H1 (cell line): ENCODE results near the gene BAD. TPM values are rescaled to one million over a fixed set of nuclear protein-coding genes. Genes with fewer than 3 reads are reported as not detected.

Experiments
- CTCF ChIA-PET: fragments of 300-600 bp; sonication (Branson Sonifier 250); formaldehyde crosslinking; loops from one replicate; lab custom pipeline; 2021; ENCODE audit not compliant: partially characterized antibody; lab: Charles Lee
- POLR2A ChIA-PET: fragments of 300-600 bp; sonication (Branson Sonifier 250); formaldehyde crosslinking; loops from one replicate; lab custom pipeline; 2021; ENCODE audit warnings: inconsistent platforms; ENCODE audit not compliant: partially characterized antibody; lab: Charles Lee
- DNase-seq, 2 experiments: peaks; one replicate each; pipeline versions ENCODE4 v3.0.0 to v3.0.0-alpha.2; 2010 to 2022; ENCODE audit warnings: low spot score in 2 of 2, low read depth in 1 of 2, mixed read lengths in 1 of 2
- FAIRE-seq: peaks from 2 replicates; lab custom pipeline; 2011; peaks lifted over from hg19 to GRCh38; lab: Jason Lieb, UNC
- H2AFZ ChIP-seq: 2 replicates; pipeline ENCODE4 v1.8.1; 2012; ENCODE audit warnings: low read length, inconsistent platforms
- H2AK5ac ChIP-seq: 2 replicates; pipeline ENCODE4 v1.6.1; 2013; ENCODE audit warnings: low read depth, low read length
- H2BK120ac ChIP-seq: replicated peaks from 2 replicates; pipeline ENCODE3; 2013; ENCODE audit warnings: low read depth, low read length, inconsistent platforms
- H2BK12ac ChIP-seq: 2 replicates; pipeline ENCODE4 v1.6.1; 2013; ENCODE audit warnings: low read depth, low read length
- H2BK15ac ChIP-seq: 2 replicates; pipeline ENCODE4 v1.6.1; 2013; ENCODE audit warnings: low read length
- H2BK20ac ChIP-seq: 2 replicates; pipeline ENCODE4 v1.6.1; 2013; ENCODE audit warnings: low read length
- H2BK5ac ChIP-seq: 2 replicates; pipeline ENCODE4 v1.6.1; 2013; ENCODE audit warnings: low read depth, low read length
- H3K14ac ChIP-seq: 2 replicates; pipeline ENCODE4 v1.6.1; 2013; ENCODE audit warnings: inconsistent platforms; ENCODE audit not compliant: insufficient read length
- H3K18ac ChIP-seq: 2 replicates; pipeline ENCODE4 v1.6.1; 2013; ENCODE audit warnings: low read length; ENCODE audit errors: extremely low read depth
- H3K23ac ChIP-seq: 2 replicates; pipeline ENCODE4 v1.6.1; 2013; ENCODE audit warnings: inconsistent platforms; ENCODE audit not compliant: insufficient read length
- H3K23me2 ChIP-seq: 2 replicates; pipeline ENCODE4 v1.6.1; 2013; ENCODE audit warnings: low read depth, low read length
- H3K27ac ChIP-seq: 2 replicates; pipeline ENCODE4 v1.6.1; 2011; ENCODE audit warnings: low read depth, low read length, inconsistent platforms
- H3K27me3 ChIP-seq, 4 experiments: replicated peaks in 1 of 4; 1 replicate in 1 of 4; 2 replicates in 3 of 4; pipeline versions ENCODE4 v1.6.1 to v1.8.1; 2011 to 2013; ENCODE audit warnings: low read length in 3 of 4, mild to moderate bottlenecking in 3 of 4, inconsistent platforms in 2 of 4, mixed read lengths in 2 of 4, moderate library complexity in 1 of 4; ENCODE audit not compliant: control insufficient read depth in 3 of 4, insufficient read depth in 3 of 4; ENCODE audit errors: extremely low read depth in 1 of 4
- H3K36me3 ChIP-seq, 4 experiments: 2 replicates each; pipeline versions ENCODE4 v1.6.1 to v1.8.1; 2011 to 2013; ENCODE audit warnings: mild to moderate bottlenecking in 4 of 4, low read length in 3 of 4, moderate library complexity in 2 of 4, control low read depth in 1 of 4, inconsistent platforms in 1 of 4; ENCODE audit not compliant: insufficient read depth in 4 of 4, control insufficient read depth in 2 of 4
- H3K4ac ChIP-seq: replicated peaks from 2 replicates; pipeline ENCODE3; 2013; ENCODE audit warnings: low read length, low read depth, mixed read lengths, inconsistent platforms; ENCODE audit not compliant: insufficient read length
- H3K4me1 ChIP-seq, 4 experiments: replicated peaks in 1 of 4; 1 replicate in 1 of 4; 2 replicates in 3 of 4; pipeline versions ENCODE4 v1.6.1 to v1.8.1; 2011 to 2013; ENCODE audit warnings: low read length in 3 of 4, inconsistent platforms in 2 of 4, mixed read lengths in 1 of 4; ENCODE audit not compliant: insufficient read depth in 4 of 4, control insufficient read depth in 3 of 4
- H3K4me2 ChIP-seq, 2 experiments: 2 replicates each; pipeline versions ENCODE4 v1.6.1 to v1.8.1; 2011 to 2013; ENCODE audit warnings: low read depth in 2 of 2, low read length in 2 of 2, control low read depth in 1 of 2, inconsistent platforms in 1 of 2, mild to moderate bottlenecking in 1 of 2; ENCODE audit not compliant: insufficient read depth in 1 of 2
- H3K4me3 ChIP-seq, 4 experiments: fragments of 200-600, 300-600 bp in 1 of 4; sonication (generic), shearing (Covaris generic), sonication (Bioruptor Twin) in 1 of 4; 2 replicates each; pipeline versions ENCODE4 v1.5.1 to v1.8.1; 2011 to 2016; ENCODE audit warnings: low read length in 4 of 4, low read depth in 3 of 4, control low read depth in 2 of 4, inconsistent platforms in 2 of 4, mild to moderate bottlenecking in 2 of 4, mixed read lengths in 1 of 4, moderate library complexity in 1 of 4; ENCODE audit not compliant: insufficient read depth in 2 of 4; ENCODE audit errors: extremely low read depth in 1 of 4
- H3K56ac ChIP-seq: replicated peaks from 2 replicates; pipeline ENCODE3; 2013; ENCODE audit warnings: low read depth, mild to moderate bottlenecking, mixed read lengths, low read length, inconsistent platforms; ENCODE audit not compliant: insufficient read length
- H3K79me1 ChIP-seq: 2 replicates; pipeline ENCODE4 v1.6.1; 2013; ENCODE audit warnings: low read depth, low read length, control low read depth
- H3K79me2 ChIP-seq, 2 experiments: 2 replicates each; pipeline versions ENCODE4 v1.6.1 to v1.8.1; 2012 to 2013; ENCODE audit warnings: low read length in 2 of 2, mild to moderate bottlenecking in 2 of 2, inconsistent platforms in 1 of 2; ENCODE audit not compliant: insufficient read depth in 2 of 2, control insufficient read depth in 1 of 2
- H3K9ac ChIP-seq, 4 experiments: replicated peaks in 1 of 4; 1 replicate in 1 of 4; 2 replicates in 3 of 4; pipeline versions ENCODE4 v1.6.1 to v1.8.1; 2011 to 2013; ENCODE audit warnings: low read depth in 3 of 4, low read length in 3 of 4, control low read depth in 2 of 4, mild to moderate bottlenecking in 2 of 4, moderate library complexity in 2 of 4, inconsistent platforms in 1 of 4; ENCODE audit errors: extremely low read depth in 1 of 4
- H3K9me3 ChIP-seq, 2 experiments: 2 replicates each; pipeline versions ENCODE4 v1.6.1 to v1.8.1; 2012 to 2013; ENCODE audit warnings: mild to moderate bottlenecking in 2 of 2, moderate library complexity in 2 of 2, control low read depth in 1 of 2, inconsistent platforms in 1 of 2, low read depth in 1 of 2, low read length in 1 of 2, mixed read lengths in 1 of 2; ENCODE audit not compliant: insufficient read depth in 2 of 2
- H4K20me1 ChIP-seq, 2 experiments: replicated peaks in 1 of 2; 2 replicates each; pipeline versions ENCODE3 to v1.8.1; 2011 to 2013; ENCODE audit warnings: inconsistent platforms in 2 of 2, low read length in 2 of 2, mild to moderate bottlenecking in 1 of 2; ENCODE audit not compliant: insufficient read depth in 2 of 2, control insufficient read depth in 1 of 2
- H4K5ac ChIP-seq: 2 replicates; pipeline ENCODE4 v1.6.1; 2013; ENCODE audit warnings: low read length, low read depth, mixed read lengths, inconsistent platforms; ENCODE audit not compliant: insufficient read length
- H4K8ac ChIP-seq: 2 replicates; pipeline ENCODE4 v1.8.0; 2013; ENCODE audit warnings: mild to moderate bottlenecking, moderate library complexity, low read length, inconsistent platforms; ENCODE audit not compliant: insufficient read depth; ENCODE audit errors: extremely low read depth
- H4K91ac ChIP-seq: replicated peaks from 2 replicates; pipeline ENCODE3; 2013; ENCODE audit warnings: low read length, mixed read lengths, inconsistent platforms; ENCODE audit not compliant: insufficient read length
- ATF2 ChIP-seq: IDR thresholded peaks from 2 replicates; pipeline ENCODE4 v1.6.1; 2012; ENCODE audit warnings: low read length, inconsistent platforms
- CHD1 ChIP-seq: IDR thresholded peaks from 2 replicates; pipeline ENCODE4 v1.6.1; 2012; ENCODE audit warnings: low read depth, low read length, improper control_type of control experiment
- EZH2 ChIP-seq: fragments of 200-600 bp; sonication (generic); IDR thresholded peaks from 2 replicates; pipeline ENCODE4 v1.7.1; 2012; ENCODE audit warnings: low read depth, mild to moderate bottlenecking, moderate library complexity, low read length, inconsistent platforms; ENCODE audit not compliant: severe bottlenecking
- MAX ChIP-seq: IDR thresholded peaks from 2 replicates; pipeline ENCODE4 v1.6.1; 2012; ENCODE audit warnings: inconsistent platforms
- WGBS, 2 experiments: shearing (Covaris generic) in 1 of 2; methylation state at CpG; one replicate each; pipeline versions ENCODE4 v1.1.6 to v1.1.7; 2013 to 2015; ENCODE audit warnings: low lambda C conversion rate in 2 of 2, mixed read lengths in 2 of 2, inconsistent platforms in 1 of 2, low coverage in 1 of 2, missing lambda C conversion rate in 1 of 2; ENCODE audit not compliant: insufficient replicate concordance in 2 of 2, insufficient coverage in 1 of 2, insufficient read length in 1 of 2; ENCODE audit errors: extremely low coverage in 1 of 2, missing lambda C conversion rate in 1 of 2; 5-methylcytosine and 5-hydroxymethylcytosine counted together
- polyA plus RNA-seq, 7 experiments: library from polyadenylated mRNA; depleted of rRNA in 3 of 7; stranded (reverse) in 5 of 7; unstranded in 2 of 7; fragments of >200 nt in 5 of 7; fragments of 200-250 nt in 2 of 7; gene quantifications; 1 replicate in 5 of 7; 2 replicates in 1 of 7; 4 replicates in 1 of 7; pipeline versions ENCODE4 v1.2.1 to v1.2.3, GENCODE V29; 2011 to 2013; ENCODE audit warnings: missing spikeins in 2 of 7, mixed read lengths in 2 of 7
- total RNA-seq: library from RNA; stranded (reverse); fragmentation: NEBNext Ultra II Directional; extraction: Animal tissue kit (Norgen Biotek cat#: 25700); gene quantifications from 2 replicates; pipeline ENCODE4 v1.2.1, GENCODE V29; 2021

The BAD gene
- total and polyA plus RNA-seq, 2 of the 8 experiments (the other 6 are each of a cell fraction or from before 2014, with no cell fraction given) = 23.1 to 33.7 TPM

DNA sequence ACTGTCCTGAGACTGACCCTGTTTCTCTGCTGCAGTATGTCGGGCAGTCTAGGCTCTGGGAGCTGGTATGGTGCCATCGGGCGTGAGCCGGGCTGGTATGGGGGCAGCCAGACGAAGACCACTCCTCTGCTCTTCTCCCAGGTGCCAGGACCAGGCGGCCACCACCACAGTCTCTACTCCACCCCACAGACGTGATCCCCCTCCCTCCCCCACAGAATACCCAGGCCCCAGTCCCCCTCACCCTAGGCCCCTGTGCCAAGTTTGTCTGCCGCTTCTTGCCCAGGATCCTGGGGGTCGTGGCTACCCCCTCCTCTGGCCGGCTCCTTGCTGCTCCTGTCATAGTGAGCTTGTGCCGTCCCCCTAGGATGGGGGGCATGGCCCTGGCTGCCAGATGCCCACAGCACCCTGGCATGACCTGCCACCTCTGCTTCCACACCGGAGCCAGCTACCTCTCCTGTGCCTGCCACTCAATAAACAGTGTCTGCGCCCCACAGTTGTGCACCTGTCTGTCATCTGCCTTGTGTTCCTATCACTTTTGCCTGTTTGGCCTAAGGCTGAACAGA is 4.6 kb upstream of the BAD start:
- TF ChIP-seq MAX (no peak), ATF2 (no peak), EZH2 (no peak), CHD1 (no peak)
- no peak for DNase-seq
- Histone ChIP-seq H3K79me1 (no peaks in the 10 kb centered on the region), H3K27me3 (peaks cover 40 to 51% (median 49%) of the 10 kb centered on the region in 4 experiments), H4K5ac (no peak overlapping the region), H3K4me1 (peaks cover 0 to 12% (median 6%) of the 10 kb centered on the region in 4 experiments; a peak in 5 of 7 replicates), H2AFZ (no peak overlapping the region), H3K4ac (no peak overlapping the region), H3K79me2 (no peaks in the 10 kb centered on the region), H4K20me1 (peaks cover 5 to 17% of the 10 kb centered on the region in 2 experiments), H3K27ac (no peak overlapping the region), H2BK5ac (no peak overlapping the region), H2AK5ac (no peak overlapping the region), H3K23ac (no peak overlapping the region), H2BK20ac (no peak overlapping the region), H3K56ac (no peak overlapping the region), H3K14ac (no peak overlapping the region), H3K4me2 (no peak overlapping the region), H2BK120ac (no peak overlapping the region), H3K4me3 (no peak overlapping the region), H2BK15ac (no peak overlapping the region), H4K91ac (no peak overlapping the region), H4K8ac (no peak overlapping the region), H3K9me3 (no peaks in the 10 kb centered on the region), H3K18ac (no peak overlapping the region), H3K36me3 (peaks cover 0 to 9% (median 0%) of the 10 kb centered on the region in 4 experiments; a peak in 1 of 8 replicates), H3K23me2 (peaks cover 15% of the 10 kb centered on the region; the same call in 1 of the 2 replicates), H3K9ac (no peak overlapping the region), H2BK12ac (no peak overlapping the region)
- 87% methylated on average over 12 of the region's 13 CpGs; no CpG with 5 or more reads in 1 of the 2 experiments for WGBS, 2 experiments
- no peak for FAIRE-seq
- POLR2A ChIA-PET = interaction anchor here (0.6 to 2.8 kb wide), 6 partner anchors 9 to 45 kb away, joined by 3 to 10 read pairs (median 4); no protein-coding TSS in a partner anchor
- CTCF ChIA-PET = interaction anchor here (1.1 to 11.4 kb wide), 6 partner anchors 14 to 66 kb away, joined by 3 to 134 read pairs (median 6); partner anchors contain the start of genes CATSPERZ and ESRRA
